ENCODE measurements around the gene TJP2.

Gene TJP2

GRCh38 chr9:69307446-69308205 is 133.5 kb downstream of the TJP2 start:
- no peak overlapping the region for H3K4me3 ChIP-seq (ENCODE audit: low read depth, low read length)
- TF ChIP-seq CTCF (conservative IDR thresholded peaks at IDR 0.05; ENCODE audit: low read depth, low read length) = no peak
- DNase-seq (ENCODE audit: low read depth) = peak; percentile 84

- no peak for DNase-seq (ENCODE audit: low read depth)
- no peak for TF ChIP-seq CTCF (conservative IDR thresholded peaks at IDR 0.05; ENCODE audit: low read depth, low read length)
- no peak overlapping the region for H3K4me3 ChIP-seq (ENCODE audit: low read depth, low read length)
These were observed 134.3 kb downstream of the TJP2 start for GRCh38 chr9:69308206-69308931.

GRCh38 chr9:69313175-69313574 is 139.1 kb downstream of the TJP2 start:
- H3K4me3 ChIP-seq (ENCODE audit: low read depth, low read length) = no peak overlapping the region
- no peak for DNase-seq (ENCODE audit: low read depth)
- TF ChIP-seq CTCF (conservative IDR thresholded peaks at IDR 0.05; ENCODE audit: low read depth, low read length) = no peak

GRCh38 chr9:69314547-69314946 is 140.5 kb downstream of the TJP2 start:
- no peak for TF ChIP-seq CTCF (conservative IDR thresholded peaks at IDR 0.05; ENCODE audit: low read depth, low read length)
- no peak overlapping the region for H3K4me3 ChIP-seq (ENCODE audit: low read depth, low read length)
- DNase-seq (ENCODE audit: low read depth) = no peak

- no peak overlapping the region for H3K4me3 ChIP-seq (ENCODE audit: low read depth, low read length)
- no peak for TF ChIP-seq CTCF (conservative IDR thresholded peaks at IDR 0.05; ENCODE audit: low read depth, low read length)
- no peak for DNase-seq (ENCODE audit: low read depth)
These were observed 143.0 kb downstream of the TJP2 start for GRCh38 chr9:69317081-69317480.

- no peak overlapping the region for H3K4me3 ChIP-seq (ENCODE audit: low read depth, low read length)
- no peak for DNase-seq (ENCODE audit: low read depth)
- TF ChIP-seq CTCF (conservative IDR thresholded peaks at IDR 0.05; ENCODE audit: low read depth, low read length) = no peak
These were observed 143.8 kb downstream of the TJP2 start for GRCh38 chr9:69317894-69318293.
